Activated CD4-positive, alpha-beta T cell treated with anti-CD3 and anti-CD28 coated beads for 24 hours (primary cell): ENCODE data around the gene POM121L12.

ENCODE experiments used
- DNase-seq, 2 donors: peaks; one replicate each; pipeline ENCODE4 v3.0.0-alpha.2; 2020; ENCODE audit warnings: low read depth in 2 of 2

Gene POM121L12

GRCh38 chr7:53035499-53036412, at the start of gene POM121L12:
Gene POM121L12 (plus strand): TSS chr7:53035633. CDS start chr7:53035672, 39 bp downstream.
- no peak for DNase-seq

- no peak for DNase-seq
Observed at GRCh38 chr7:52992001-52992400, 43.4 kb upstream of the POM121L12 start.

DNA sequence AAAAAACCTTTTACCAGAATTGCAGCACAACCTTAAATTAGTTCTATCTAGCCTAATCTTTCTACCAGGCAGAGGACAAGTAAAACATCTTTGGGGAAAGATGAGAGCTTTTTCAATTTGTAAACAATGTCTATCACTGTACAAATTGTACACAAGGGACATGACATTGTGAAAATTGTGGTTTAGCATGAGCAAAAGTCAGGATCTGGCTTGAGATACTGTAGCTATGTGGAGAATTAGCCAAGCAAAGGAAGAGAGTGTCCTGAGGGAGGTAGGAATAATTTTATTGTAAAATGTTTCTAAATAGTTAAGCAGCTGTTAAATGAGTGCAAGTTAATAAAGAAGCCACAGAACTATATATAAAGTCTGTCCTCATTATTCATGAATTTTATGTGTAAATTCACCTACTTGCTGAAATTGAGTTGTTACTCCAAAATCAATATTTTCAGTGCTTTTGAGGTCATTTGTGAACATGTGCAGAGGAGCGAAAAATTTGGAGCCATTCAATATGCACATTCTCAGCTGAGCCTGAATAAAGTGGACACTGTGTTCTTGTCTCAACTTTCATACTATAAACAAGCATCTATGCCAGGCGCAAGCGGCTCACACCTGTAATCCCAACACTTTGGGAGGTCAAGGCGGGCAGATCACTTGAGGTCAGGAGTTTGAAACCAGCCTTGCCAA, 42.8 kb upstream of the POM121L12 start:
- no peak for DNase-seq

GRCh38 chr7:52995676-52996075, 39.8 kb upstream of the POM121L12 start:
- no peak for DNase-seq

GRCh38 chr7:53001221-53001620, 34.2 kb upstream of the POM121L12 start:
- DNase-seq = no peak

GRCh38 chr7:53002389-53002788, 33.0 kb upstream of the POM121L12 start:
- DNase-seq = no peak

GRCh38 chr7:53003653-53004445, 31.6 kb upstream of the POM121L12 start:
- no peak for DNase-seq

DNA sequence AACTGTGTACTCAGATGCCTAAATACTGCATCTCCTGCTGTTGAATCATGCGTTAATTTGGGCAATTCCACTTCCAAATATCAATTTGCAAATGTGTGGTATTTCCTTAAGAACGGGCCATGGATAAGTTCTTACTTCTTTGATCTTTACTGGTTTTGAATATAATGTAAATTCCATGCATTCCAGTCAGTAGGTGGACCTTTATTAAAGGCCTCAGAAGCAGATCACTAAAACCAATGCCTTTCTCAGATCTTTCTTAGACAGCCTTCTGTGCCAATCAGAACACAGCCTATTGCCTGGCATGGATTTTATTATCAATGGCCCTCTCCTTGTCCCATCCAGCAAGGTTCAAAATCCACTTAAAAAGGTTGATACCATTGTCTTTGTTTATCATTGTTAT, 21.5 kb upstream of the POM121L12 start:
- no peak for DNase-seq

DNA sequence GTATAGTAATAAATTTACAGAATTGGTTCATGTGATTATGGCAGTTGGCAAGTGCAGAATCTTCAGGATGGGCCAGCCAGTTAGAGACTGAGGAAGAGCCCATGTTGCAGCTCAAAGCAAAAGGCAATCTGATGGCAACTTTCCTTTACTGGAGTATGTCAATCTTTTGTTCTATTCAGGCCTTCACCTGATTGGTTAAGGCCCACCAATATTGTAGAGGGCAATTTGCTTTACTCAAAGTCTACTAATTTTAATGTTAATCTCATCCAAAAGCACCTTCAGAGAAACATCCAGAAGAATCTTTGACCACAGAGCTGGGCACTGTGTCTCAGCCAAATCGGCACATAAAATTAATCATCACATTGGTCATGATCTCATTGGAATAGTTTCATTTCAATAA, 20.0 kb upstream of the POM121L12 start:
- no peak for DNase-seq

GRCh38 chr7:53022893-53023292, 12.5 kb upstream of the POM121L12 start:
- no peak for DNase-seq

GRCh38 chr7:53048638-53049037, 13.2 kb downstream of the POM121L12 start:
- DNase-seq = no peak

- no peak for DNase-seq
Observed at GRCh38 chr7:53050433-53050832, 15.0 kb downstream of the POM121L12 start.

DNA sequence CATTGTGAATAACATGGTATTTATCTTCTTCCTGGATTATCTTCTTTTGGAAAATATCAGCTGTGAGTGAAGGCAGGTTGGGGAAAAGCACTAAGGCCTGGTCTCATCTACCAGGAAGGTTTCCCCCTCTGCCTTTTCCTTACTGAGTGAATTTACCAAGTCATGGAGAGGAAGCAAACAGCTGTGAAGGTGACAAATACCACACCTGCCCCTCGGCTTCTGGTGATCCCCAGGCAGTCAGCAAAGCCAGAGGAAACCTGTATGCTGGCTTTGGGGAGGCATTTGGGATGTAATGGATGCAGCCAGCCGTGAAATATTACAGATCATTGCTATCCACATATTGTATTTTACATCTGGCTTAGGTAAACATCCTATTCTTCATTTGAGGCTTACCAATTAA, 24.2 kb downstream of the POM121L12 start:
- DNase-seq = no peak

DNA sequence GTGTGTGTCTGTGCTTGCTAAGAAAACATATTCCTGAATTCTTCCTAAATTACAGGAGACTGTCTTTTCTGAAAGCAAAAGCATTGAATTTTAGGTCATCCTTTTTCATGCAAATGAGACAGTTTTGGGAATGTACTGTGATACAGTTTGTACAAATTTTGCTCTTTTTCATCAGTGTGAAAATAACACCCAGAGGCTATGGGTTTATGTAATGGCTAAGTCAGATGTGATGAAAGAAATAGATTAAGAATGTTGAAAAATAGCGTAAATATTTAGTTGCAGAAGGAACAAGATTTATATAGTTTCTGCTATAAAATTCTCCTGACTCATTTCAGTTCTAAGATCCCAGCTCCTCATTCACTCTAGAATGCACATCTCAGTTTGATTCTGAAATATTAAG, 24.6 kb downstream of the POM121L12 start:
- no peak for DNase-seq

DNA sequence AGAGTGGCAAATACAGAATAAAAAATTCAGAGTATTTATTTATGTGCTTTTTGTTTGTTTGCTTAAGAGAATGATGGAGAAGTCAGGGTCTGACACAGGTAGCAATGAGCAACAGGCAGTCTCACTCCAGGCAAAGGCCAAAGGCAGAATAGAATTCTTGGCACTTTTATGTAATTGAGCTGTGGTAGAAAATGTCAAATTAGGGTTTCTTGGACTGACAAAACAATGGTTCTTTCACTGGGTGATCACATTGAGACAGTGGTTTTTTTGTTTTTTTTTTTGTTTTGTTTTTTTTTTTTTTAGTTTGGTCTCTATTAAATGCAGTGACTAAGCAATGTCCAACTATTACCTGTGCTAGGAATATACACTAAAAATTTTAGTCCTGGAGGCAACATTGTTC, 27.4 kb downstream of the POM121L12 start:
- DNase-seq = no peak

GRCh38 chr7:53068673-53069072, 33.2 kb downstream of the POM121L12 start:
- no peak for DNase-seq

DNA sequence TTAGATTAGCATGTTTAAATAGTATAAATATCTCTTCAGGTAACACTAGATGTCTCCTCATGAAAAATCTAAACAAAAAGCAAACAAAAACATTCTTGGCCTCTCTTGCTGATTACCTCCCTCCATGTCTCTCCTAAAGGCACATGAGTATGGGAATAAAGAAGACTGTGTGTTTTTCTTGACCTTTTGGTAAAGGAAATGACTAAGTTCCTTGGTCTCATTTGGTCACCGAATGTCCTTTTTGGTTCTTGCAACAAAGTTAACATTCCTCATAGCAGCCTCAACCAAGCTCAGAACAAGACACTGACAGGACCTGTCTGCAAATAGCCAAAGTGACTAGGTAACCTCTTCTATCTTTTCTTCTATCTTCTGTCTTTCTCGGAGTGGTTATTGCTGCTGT, 35.5 kb downstream of the POM121L12 start:
- DNase-seq = no peak
